ENCODE measurements around the gene KIAA0513.

The KIAA0513 gene

DNA sequence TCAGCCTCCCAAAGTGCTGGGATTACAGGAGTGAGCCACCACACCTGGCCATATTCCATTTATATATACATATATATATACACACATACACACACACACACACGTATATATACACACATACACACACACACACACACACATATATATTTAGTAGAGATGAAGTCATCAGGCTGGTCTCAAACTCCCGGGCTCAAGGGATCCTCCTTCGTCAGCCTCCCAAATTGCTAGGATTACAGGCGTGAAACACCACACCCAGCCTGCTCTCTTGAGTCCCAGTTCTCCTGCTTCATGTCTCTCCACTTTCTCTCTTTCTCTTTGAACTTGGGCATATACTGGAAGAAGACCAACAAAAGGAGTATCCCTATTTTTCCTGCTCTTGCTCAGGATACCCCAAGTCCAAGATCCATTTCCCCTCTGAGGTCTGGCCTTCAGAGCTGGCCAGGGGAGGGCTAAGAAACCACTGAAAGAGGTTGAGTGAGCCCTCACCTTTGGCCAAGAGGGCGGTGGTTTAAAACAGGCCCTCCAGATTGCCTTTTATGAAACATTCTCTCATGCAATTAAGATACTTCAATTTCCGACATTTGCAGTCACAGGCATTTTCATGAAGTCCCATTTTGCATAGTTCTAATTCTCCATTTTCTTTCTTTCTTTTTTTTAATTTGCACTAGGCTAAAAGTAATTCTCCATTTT, 46.8 kb downstream of the KIAA0513 start:
- DNase-seq (ENCODE audit: low read depth): no peak

DNA sequence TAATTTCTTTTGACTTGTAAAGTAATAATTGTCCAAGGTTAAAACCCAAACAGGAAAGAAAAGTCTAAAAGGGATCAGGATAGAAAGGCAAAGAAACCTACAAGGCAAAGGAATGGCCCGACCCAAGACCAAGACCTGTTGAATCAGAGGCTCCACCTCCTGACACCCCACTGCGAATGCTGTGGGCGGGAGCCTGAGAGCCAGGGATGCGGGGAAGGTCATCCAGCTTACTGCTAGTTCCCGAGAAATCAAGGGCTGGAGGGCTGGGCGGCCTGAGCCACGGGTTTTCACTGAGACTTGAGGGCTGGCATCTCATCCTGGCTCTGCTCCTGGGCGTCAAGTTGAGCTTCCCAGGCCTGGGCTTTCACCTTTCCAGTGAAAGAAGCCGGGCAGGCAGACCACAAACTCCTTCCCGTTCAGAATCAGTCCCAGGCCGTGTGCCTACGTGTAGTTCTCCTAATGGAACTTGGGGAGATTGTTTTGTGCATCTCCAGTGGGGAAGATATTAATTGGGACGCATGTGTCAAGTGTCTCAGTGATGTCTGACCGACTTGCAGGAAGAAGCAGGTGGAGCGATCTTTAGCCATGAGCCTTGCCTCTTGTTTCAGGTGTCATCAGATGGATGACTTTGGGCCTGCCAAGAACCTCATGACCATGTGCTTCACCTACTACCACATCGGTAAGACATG, 47.8 kb downstream of the KIAA0513 start:
- no peak for DNase-seq (ENCODE audit: low read depth)

DNA sequence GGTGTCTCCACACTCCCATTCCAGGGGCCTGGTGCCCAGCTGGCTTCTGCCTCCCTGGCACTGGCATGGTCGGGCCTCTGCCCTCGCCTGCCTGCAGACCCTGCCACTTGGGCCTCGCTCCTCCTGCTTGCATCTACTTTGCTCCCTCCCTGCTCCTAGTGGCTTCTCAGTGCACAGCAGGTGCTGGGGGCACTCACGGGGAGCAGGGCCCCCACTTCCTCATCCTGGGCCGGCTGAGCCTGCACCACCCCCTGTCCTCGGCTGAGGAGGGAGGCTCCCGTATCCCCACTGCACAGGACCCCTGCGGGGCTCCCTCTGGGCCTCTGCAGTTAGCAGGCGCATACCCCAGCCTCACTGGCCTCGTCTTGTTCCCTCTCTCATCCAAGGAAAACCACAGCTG, 49.4 kb downstream of the KIAA0513 start:
- no peak for DNase-seq (ENCODE audit: low read depth)

DNA sequence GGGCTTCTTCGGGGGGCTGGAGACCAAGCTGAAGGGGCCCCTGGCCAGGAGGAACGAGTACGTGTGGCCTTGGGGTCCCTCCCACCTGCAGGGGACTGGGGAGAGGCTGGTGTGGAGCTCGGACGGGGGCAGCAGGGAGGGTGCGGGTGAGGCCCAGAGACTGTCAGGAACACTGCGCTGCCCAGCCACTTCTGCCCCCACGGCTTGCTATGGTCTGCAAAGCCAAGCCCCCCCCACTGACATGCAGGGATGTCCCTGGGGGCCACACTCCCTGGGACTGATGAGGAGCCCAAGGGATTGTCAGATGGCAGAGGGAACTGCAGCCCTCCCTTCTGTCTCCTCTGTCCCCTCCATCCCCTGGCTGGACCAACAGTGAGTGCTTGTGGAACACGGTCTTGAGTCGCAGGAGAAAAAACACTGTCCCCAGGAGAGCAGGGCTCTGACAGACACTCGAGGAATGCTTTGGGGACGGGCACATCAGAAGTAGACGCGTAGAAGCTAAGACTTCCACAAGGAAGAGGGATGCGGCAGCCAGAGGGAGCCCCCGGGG, 50.1 kb downstream of the KIAA0513 start:
- no peak for DNase-seq (ENCODE audit: low read depth)

DNA sequence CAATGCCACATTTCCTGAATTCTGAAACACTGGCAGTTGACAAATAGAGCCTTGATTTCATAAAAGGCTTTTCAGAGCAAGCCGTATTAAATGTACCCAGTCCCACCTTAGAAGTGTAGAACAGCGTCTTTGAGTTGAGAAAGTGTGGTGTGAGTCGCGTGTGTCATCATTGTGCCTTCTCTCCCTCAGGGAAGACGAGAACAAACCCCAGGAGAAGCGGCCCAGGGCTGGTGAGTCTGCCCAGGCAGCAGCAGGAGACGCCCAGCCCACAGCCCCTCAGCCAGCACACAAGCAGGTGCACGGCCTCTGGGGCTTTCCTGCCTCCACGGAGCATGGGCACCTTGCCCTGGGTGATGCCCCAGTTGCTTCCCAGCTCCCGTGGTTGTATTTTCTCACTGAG, 50.6 kb downstream of the KIAA0513 start:
- no peak for DNase-seq (ENCODE audit: low read depth)

DNA sequence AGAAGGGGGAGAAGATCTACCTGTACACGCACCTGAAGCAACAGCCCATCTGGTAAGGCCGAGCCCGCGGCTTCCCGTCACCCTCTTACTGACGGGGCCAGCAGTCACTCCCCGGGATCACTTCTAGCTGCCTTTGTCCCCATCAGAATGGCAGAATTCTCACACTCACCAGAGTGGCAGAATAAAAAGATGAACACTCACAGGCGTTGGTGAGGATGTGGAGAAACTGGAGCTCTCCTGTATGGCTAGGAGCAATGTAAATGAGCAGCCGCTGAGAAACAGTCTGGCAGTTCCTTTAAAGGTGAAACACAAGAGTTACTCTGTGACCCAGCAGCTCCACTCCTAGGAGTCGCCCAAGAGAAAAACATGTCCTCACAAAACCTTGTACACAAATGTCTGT, 51.4 kb downstream of the KIAA0513 start:
- no peak for DNase-seq (ENCODE audit: low read depth)

DNA sequence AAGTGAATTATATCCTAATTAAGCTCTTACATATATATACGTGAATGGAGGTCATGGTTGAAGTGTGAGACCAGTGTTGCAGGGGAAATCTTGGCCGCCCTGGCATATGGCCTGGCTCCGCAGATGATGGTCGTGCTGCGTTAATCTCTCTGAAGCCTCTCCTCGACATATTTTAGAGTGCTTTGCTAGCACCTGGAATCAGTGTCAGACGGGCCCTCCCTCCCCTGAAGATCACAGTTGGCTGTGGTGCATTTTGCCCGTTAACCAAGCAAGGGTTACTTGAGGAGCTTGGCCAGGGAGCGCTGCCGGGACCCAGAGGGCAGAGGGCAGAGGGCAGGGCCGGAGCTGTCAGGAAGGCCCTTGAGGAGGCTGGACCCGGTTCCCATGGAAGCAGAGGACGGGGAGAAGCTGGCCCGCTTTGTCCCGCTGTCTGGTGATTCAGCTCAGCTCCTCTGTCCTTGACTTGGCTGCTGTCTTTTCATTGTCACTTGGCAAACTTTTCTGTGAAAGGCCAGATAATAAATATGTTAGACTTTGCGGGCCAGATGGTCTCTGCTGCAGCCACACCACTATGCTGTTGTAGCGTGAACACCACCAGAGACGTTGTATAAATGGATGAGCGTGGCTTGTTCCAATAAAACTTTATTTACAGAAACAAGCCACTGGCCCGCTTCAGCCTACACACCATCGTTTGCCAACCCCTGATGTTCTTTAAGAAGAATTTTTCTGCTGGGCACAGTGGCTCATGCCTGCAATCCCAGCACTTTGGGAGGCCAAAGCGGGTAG, 52.4 kb downstream of the KIAA0513 start:
- DNase-seq (ENCODE audit: low read depth): no peak

DNA sequence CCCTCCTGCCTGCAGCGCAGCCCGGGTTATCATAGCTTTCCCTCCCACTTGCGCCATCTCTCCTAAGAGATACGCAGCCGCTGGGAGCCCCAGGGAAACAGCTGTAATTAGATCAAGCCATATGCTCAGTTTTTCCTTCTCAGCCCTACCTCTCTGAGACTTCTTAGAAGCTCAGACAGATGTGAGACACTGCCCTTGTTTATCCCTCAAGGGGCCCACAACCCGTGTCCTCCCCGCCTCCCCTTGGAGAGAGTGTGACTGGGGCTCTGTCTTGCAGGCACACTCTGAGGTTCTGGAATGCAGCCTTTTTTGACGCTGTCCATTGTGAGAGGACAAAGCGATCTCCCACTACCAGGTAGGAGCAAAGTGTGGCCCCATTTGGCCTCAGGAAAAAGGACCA, 53.4 kb downstream of the KIAA0513 start:
- DNase-seq (ENCODE audit: low read depth): no peak

DNA sequence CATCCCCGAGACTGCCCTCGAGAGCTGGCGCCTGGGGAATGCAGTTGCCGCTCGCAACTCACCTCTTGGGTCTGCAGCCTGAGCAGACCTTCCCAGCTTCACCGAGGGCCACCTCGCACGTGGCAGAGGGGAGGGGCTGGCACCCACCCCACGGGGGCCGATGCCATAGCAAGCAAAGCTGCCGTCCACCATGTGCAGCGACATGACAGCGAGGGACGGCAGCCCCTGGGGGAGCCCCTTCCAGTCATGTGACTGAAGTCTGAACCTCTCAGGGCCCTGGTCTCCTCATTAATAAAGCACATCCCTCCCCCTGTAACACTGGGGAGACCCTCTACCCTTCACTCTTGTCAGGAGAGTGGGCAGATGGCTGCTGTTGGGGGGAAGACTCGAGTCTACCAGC, 54.2 kb downstream of the KIAA0513 start:
- DNase-seq (ENCODE audit: low read depth): no peak

DNA sequence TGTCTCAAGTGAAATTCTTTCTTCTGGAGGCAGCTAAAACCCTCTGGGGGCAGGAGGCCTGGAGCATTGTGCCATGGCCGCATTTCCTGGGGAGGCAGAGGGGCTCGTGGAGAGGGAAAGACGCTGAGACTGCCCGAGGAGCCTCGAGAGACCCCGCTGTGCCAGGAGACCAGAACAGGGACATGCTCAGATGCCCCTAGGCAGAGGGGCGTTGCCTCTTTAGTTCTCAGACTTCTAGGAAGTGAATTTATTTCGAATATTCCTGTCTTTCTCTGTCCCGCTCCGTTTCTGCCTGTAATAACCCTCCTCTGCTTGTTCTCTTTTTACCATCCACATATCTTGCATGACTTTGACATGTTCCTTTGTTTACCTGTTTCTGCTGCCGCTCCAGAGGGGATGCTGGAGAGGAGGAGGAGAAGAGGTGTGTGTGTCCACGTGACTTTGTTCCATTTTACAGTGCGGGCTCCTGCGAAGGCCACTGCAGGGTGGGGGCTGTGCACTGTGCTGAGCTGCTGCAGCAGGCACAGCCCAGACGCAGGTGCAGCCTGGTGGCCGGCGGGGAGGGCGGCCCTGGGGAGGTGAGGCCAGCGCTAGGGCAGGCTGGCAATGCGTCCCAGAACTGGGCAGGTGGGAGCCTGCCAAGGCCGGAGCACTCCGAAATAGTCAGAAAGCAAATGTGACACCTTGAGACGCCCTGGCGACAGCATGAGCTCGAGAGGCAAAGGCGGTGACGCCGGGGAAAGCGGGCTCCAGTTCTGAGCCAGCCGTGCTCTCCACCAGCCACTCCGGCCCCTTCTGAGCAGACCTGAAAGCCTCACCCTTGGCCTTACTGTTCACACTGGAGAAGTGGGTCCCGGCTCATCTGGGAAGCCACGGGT, 54.8 kb downstream of the KIAA0513 start:
- no peak for DNase-seq (ENCODE audit: low read depth)

DNA sequence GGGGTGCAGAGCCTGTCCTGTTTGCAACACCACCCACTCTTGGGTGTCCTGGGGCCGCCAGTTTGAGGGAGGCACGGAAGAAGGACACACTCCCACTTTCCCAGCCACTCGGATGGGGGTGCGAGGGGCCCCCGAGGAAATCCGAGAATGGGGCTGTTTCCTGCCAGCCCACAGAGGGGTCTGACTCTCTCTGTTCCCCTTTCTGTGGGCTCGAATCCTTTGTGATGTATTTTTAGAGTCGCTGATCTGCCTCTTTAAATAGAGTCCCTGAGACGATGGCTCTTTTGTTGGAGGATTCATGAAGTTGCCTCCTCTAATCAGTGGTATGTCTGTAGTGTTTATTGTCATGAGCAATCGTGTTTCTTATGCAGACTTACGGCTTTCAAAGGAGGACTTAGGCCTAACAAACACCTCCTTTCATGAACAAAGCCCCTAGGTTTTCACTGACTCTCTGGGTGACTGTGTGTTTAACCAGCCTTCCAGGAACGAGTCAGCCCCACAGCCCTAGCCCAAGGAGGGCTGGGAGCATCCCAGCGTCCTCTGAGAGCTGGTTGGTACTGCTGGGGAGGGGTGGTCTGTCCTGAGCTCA, 55.5 kb downstream of the KIAA0513 start:
- DNase-seq (ENCODE audit: low read depth): no peak

DNA sequence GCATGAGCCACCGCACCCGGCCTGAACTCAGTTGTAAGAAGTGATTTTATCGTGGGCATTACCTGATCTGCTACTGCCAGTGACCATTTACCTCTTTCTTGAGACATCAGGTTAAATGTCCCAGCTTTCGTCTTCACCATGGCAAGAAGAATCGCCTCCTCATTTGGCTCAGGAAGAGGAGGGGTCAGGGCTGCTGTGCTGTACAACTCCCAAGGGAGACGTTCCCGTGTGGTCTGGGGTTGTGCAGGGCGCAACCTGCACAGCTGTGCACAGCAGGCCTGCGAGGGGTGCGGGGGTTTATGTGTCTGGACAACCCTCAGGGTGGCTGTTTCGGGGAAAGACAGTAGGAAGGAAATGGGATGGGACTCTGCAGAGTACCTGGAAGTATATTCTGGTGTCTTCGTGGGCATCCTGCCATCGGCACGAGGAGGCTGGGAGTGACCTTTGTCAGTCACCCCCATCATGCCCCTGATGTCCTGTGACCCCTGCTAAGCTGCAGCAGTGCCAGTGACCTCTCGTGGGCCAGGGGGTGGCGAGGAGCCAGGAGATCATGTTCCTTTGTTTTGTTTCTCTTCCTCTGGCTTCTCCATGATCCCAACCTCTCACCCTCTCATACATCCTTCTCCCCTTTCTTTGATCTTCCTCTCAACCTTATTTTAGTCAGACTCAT, 57.4 kb downstream of the KIAA0513 start:
- DNase-seq (ENCODE audit: low read depth): no peak

DNA sequence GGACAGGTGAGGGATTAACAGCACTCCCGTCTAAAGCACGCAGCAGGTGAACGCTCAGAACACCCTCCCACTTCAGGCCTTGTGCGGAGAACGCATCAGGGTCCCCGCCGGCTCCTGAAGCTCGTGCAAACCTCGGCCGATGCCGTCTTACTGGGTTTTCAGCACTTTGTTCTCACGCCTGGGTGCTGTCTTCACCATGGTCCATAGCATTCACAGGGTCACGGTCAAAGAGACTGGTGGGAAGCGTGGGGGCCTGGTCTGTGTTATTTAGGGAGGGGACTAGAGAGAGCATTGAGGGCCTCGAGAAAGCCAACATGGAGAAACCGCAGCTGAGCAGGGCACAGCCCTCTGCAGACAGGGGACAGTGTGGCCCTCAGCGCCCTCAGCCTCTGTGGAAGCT, 58.1 kb downstream of the KIAA0513 start:
- DNase-seq (ENCODE audit: low read depth): no peak

DNA sequence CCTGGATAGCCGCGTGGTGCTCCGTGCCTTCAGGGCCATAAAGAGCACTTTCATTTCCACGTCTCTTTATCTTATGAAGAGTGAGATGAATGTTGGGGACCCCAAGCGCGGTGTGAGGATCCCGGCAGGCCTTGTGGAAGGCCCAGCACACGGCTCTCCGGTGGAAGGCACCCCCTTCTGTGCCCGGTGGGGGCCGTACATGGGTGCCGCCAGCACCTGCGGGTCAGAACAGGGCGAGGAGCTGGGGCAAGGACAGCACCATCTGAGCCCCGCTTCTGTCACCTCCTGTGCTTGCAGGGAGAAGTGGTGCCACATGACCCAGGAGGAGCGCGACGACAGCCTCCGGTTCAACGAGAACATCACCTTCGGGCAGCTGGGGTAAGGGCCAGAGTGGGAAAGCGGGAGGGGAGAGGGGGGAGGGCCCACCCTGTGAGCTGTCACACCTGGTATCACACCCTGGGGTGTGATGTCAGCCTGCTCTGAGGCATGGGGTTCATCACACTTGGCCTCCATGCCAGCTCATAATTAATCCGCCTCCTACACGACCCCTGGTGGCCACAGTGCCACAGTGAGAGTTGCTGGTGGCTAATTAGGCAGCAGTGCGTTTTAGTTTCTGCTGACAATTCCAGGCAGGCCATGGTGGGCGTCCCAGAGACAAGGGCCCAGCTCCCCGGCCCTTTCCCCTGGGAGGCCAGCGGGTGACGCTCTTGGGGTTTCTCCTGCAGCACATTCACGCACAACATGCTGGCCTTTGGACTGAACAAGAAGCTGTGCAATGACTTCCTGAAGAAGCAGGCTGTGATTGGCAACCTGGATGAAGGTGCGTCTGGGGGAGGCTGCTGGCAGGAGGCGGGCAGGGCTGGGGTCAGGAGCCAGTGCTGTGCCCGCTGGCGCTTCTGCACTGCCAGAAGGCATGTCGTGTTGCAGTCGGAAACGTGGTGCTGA, 59.0 kb downstream of the KIAA0513 start:
- peak; percentile 50 for DNase-seq (ENCODE audit: low read depth)

DNA sequence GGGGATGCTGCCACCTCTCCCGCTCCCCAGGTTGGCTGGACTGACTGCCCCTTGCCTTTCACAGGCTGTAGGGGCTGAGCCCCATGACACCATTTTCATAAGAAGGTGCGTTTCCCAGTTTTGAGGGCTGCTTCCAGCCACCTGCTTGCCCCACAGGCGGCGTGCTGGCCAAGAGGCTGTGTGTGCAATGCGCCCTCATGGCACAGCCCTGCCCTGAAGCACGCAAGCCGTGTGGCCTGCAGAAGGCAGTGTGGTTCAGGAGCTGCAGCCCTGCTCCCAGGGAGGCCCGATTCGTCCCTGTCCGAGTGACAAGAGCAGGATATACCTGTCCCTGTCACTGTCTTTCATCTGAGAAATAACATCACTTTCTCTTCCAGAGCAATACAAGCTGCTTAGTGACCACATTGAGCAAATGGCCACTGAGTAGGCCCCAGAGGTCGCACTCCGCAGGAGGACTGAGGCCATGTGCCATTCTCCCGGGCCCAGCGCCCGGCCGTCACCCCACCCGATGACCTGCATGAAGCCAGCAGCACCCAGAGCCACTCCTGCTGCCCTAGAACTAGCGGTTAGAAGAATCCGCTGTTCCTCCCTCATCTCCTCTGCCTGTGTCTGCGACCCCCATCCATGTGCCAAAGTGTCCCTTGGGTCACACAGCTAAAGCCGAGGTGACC, 60.4 kb downstream of the KIAA0513 start:
- DNase-seq (ENCODE audit: low read depth): no peak

DNA sequence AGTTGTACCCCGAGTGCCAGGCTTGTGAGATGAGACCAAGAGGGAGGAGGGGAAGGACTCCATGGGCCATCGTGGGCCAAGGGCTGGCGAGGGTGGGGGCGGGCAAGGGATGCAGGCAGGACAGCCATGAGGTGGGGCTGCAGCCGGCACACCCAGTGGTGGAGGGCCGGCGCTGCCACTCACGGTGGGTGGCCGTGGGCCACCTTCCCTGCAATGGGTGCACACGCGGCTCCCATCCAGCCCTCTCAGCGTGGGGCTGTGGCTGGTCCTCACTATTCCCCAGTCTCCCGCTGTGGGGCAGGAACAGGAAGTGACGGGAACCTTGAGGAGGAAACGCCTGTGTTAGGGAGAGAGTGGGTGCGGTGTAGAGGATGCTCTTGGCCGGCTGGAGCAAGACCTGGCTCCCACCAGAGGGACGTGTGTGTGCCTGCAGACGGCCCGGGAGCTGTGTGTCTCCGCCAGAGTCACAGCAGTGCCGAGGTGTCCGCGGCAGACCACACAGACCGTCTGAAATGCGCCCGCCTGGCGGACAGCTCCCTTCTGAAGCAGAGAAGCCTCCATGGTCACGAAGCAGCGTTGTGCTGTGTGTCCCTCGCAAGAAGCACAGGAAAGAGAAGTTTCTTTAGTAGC, 61.1 kb downstream of the KIAA0513 start:
- DNase-seq (ENCODE audit: low read depth): no peak

DNA sequence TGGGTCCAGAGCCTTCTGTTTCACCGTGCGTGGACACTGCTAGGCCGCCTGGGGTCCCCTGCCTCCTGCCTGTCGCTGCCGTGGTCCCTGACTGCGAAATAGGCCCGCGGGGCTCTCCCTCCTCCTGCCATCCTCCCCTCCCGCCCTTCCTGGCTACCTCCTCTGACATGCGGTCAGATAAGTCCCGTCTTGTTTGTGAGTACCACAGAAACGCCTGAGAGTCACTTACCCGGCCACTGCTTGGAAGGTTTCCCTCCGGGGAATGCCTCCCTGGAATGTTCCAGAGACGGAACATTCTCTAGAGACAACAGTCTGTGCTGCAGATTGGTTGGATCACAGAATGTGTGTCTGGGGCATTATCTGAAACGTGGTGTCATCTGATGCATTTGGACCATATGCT, 61.9 kb downstream of the KIAA0513 start:
- no peak for DNase-seq (ENCODE audit: low read depth)

DNA sequence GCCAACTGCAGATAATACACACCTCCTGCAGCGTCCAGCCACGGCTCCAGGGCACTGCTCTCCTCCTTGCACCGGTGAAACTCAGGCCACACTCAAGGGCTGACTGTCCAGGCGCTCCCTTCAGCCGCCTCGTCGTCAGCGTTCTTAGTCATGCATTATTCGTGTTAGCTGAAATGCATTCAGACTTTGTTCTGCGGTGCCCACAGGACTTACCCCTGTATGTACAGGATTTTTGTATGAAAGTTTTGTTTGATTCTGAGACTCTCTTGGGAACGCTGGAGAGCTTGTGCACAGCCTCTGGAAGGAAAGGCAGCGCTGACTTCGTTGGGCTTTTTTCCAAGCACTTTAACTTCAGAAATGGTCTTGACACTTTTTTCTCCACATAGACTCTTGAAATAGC, 62.6 kb downstream of the KIAA0513 start:
- DNase-seq (ENCODE audit: low read depth): no peak

Data from activated T-helper 9 cell treated with anti-CD3 and anti-CD28 coated beads, Interleukin-2, amount 50 U/mL, for 16 hours (primary cell).